Fibroblast of lung (primary cell): ENCODE results near the gene ZFP91.

Source experiments
- CTCF ChIP-seq, 2 donors: IDR thresholded peaks in 1 of 2; conservative IDR thresholded peaks in 1 of 2; 1 replicate in 1 of 2; 2 replicates in 1 of 2; pipeline ENCODE4 v1.5.1; 2011 to 2012; ENCODE audit warnings: low read length in 2 of 2, control low read depth in 1 of 2, inconsistent platforms in 1 of 2, low read depth in 1 of 2, mild to moderate bottlenecking in 1 of 2
- EZH2 ChIP-seq: IDR thresholded peaks from 2 replicates; pipeline ENCODE4 v1.5.1; 2012; ENCODE audit warnings: low read length, control low read depth, mild to moderate bottlenecking; ENCODE audit errors: missing control alignments

- TF ChIP-seq CTCF (conservative IDR thresholded peaks at IDR 0.05 in 1 of 2, IDR thresholded peaks at IDR 0.05 in 1 of 2; ENCODE audit: low read depth in 1 of 2, low read length in 2 of 2), result no peak
- TF ChIP-seq EZH2, result no peak
These were observed 77.5 kb downstream of the ZFP91 start for GRCh38 chr11:58656348-58656747.
